Keratinocyte (primary cell): ENCODE measurements around the gene TXNL4B.

ENCODE experiments used
- CTCF ChIP-seq, 3 experiments: IDR thresholded peaks in 1 of 3; conservative IDR thresholded peaks in 1 of 3; optimal IDR thresholded peaks in 1 of 3; 2 replicates in 2 of 3; 3 replicates in 1 of 3; pipeline versions ENCODE3 to v1.5.1; 2011; ENCODE audit warnings: low read length in 3 of 3, mild to moderate bottlenecking in 3 of 3, moderate library complexity in 2 of 3, control low read depth in 1 of 3, inconsistent platforms in 1 of 3; ENCODE audit not compliant: insufficient read depth in 2 of 3; ENCODE audit errors: extremely low read depth in 1 of 3
- EZH2 ChIP-seq: IDR thresholded peaks from one replicate; pipeline ENCODE4 v1.6.1; 2012; ENCODE audit warnings: inconsistent platforms, mild to moderate bottlenecking, low read length, moderate library complexity

- TF ChIP-seq CTCF (optimal IDR thresholded peaks at IDR 0.05 in 1 of 3, IDR thresholded peaks at IDR 0.05 in 1 of 3, conservative IDR thresholded peaks at IDR 0.05 in 1 of 3; ENCODE audit: extremely low read depth in 1 of 3, insufficient read depth in 2 of 3, low read length in 3 of 3) (no peak), EZH2 (no peak)
These were observed 18.4 kb upstream of the TXNL4B start for GRCh38 chr16:72111657-72112451.
